Sigmoid colon (tissue), 4 donors: ENCODE measurements around the gene C11orf52.

ENCODE experiments used
- CTCF ChIP-seq, 4 experiments: fragments of 450-650 bp in 3 of 4; fragments of 200-600 bp in 1 of 4; IDR thresholded peaks; one replicate each; pipeline ENCODE4 v1.5.1; 2016 to 2019; ENCODE audit warnings: antibody characterized with exemption in 4 of 4, mild to moderate bottlenecking in 3 of 4, moderate library complexity in 2 of 4
- POLR2AphosphoS5 ChIP-seq, 4 donors: sonication (generic); formaldehyde crosslinking; IDR thresholded peaks; one replicate each; pipeline ENCODE4 v1.6.1; 2017; ENCODE audit warnings: antibody characterized with exemption in 4 of 4

DNA sequence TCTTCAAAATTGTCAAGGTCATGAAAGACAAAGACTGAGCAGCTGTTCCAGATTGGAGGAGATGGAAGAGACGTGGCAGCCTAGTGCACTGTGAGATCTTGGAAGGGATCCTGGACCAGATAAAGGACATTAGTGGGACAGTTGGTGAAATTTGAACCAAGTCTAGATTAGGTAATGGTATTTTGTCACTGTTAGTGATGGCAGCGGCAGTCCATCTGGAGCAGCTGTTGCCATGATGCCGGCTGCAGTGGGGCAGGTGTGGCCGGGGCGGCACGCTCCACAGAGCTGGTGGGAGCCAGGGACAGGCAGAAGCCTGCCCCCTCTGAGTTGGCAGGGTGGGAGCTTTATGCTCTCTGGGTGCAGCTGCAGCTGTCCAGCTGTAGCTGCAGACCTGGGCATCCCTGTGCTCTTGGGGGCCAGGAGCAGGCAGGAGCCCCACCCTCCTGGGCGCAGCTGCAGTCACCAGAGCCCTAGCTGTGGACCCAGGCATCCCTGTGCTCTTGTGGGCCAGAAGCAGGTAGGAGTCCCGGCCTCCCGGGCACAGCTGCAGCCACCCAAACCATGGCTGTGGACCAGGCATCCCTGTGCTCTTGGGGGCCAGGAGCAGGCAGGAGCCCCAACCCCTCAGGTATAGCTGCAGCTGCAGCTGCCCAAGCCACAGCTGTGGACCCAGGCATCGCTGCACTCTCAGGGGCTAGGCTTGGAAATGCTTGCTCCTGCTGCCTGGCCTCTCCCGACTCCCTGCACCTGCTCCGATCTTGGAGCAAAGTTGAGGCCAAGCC, 39.1 kb downstream of the C11orf52 start:
- TF ChIP-seq CTCF (IDR thresholded peaks at IDR 0.05), result no peak
- TF ChIP-seq POLR2AphosphoS5 (IDR thresholded peaks at IDR 0.05), result no peak
